K562 (cell line): Measurements from ENCODE around the gene FGF22.

ENCODE experiments used
- EZH2 ChIP-seq: IDR thresholded peaks from 2 replicates; pipeline ENCODE4 v1.6.1; 2012; ENCODE audit warnings: low read depth, mild to moderate bottlenecking, inconsistent platforms, low read length, borderline replicate concordance
- FOS ChIP-seq: IDR thresholded peaks from 3 replicates; pipeline ENCODE4 v1.6.1; 2011; ENCODE audit not compliant: insufficient read length; ENCODE audit errors: extremely low read depth
- SMAD4 ChIP-seq: fragments of 250-450 bp; sonication (Bioruptor Pico); conservative IDR thresholded peaks from 2 replicates; pipeline ENCODE4 v1.8.0; 2021; ENCODE audit warnings: inconsistent platforms, mild to moderate bottlenecking, moderate library complexity
- TF ChIP-seq, protein P1 (sequence below): fragments of 200-600 bp; sonication (generic); IDR thresholded peaks from one replicate; pipeline ENCODE4 v1.6.1; 2012; ENCODE audit warnings: mild to moderate bottlenecking, low read depth, low read length, inconsistent platforms

DNA sequence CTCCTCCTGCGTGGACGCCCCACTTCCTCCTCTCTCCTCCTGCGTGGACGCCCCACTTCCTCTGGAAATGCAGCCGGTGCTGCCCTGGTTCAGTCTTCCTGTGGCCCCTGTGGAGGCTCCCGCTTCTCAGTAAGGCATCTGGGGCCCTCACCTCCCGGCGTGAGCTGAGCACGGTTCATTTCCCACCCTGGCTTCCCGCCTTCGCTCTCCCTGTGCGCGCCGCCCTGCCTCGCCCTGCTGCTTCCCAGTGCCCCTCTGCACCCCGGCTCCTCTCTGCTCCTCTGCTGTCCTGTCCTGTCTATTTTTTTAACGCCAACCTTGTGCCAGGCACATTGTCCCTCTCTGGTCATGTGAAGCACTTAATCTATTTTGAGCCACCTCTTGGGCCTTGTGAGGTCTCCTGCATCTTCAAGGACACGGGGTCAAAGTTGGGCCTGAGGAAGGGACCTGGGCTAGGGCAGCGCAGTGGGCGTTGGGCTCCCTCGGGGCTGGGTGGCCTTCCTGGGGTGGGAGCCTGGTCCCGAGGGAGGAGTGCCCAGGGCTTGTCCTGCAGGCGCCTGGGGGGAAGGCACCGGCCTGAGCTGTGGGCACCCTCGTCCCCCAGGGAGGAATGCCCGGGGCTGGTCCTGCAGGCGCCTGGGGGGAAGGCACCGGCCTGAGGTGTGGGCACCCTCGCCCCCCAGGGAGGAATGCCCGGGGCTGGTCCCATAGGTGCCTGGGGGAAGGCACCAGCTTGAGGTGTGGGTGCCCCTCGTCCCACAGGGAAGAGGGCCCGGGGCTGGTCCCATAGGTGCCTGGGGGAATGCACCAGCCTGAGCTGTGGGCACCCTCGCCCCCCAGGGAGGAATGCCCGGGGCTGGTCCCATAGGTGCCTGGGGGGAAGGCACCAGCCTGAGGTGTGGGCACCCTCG is 37.0 kb upstream of the FGF22 start:
- TF ChIP-seq SMAD4 (CRISPR knock-in tag), result no peak
- TF ChIP-seq, protein P1, sequence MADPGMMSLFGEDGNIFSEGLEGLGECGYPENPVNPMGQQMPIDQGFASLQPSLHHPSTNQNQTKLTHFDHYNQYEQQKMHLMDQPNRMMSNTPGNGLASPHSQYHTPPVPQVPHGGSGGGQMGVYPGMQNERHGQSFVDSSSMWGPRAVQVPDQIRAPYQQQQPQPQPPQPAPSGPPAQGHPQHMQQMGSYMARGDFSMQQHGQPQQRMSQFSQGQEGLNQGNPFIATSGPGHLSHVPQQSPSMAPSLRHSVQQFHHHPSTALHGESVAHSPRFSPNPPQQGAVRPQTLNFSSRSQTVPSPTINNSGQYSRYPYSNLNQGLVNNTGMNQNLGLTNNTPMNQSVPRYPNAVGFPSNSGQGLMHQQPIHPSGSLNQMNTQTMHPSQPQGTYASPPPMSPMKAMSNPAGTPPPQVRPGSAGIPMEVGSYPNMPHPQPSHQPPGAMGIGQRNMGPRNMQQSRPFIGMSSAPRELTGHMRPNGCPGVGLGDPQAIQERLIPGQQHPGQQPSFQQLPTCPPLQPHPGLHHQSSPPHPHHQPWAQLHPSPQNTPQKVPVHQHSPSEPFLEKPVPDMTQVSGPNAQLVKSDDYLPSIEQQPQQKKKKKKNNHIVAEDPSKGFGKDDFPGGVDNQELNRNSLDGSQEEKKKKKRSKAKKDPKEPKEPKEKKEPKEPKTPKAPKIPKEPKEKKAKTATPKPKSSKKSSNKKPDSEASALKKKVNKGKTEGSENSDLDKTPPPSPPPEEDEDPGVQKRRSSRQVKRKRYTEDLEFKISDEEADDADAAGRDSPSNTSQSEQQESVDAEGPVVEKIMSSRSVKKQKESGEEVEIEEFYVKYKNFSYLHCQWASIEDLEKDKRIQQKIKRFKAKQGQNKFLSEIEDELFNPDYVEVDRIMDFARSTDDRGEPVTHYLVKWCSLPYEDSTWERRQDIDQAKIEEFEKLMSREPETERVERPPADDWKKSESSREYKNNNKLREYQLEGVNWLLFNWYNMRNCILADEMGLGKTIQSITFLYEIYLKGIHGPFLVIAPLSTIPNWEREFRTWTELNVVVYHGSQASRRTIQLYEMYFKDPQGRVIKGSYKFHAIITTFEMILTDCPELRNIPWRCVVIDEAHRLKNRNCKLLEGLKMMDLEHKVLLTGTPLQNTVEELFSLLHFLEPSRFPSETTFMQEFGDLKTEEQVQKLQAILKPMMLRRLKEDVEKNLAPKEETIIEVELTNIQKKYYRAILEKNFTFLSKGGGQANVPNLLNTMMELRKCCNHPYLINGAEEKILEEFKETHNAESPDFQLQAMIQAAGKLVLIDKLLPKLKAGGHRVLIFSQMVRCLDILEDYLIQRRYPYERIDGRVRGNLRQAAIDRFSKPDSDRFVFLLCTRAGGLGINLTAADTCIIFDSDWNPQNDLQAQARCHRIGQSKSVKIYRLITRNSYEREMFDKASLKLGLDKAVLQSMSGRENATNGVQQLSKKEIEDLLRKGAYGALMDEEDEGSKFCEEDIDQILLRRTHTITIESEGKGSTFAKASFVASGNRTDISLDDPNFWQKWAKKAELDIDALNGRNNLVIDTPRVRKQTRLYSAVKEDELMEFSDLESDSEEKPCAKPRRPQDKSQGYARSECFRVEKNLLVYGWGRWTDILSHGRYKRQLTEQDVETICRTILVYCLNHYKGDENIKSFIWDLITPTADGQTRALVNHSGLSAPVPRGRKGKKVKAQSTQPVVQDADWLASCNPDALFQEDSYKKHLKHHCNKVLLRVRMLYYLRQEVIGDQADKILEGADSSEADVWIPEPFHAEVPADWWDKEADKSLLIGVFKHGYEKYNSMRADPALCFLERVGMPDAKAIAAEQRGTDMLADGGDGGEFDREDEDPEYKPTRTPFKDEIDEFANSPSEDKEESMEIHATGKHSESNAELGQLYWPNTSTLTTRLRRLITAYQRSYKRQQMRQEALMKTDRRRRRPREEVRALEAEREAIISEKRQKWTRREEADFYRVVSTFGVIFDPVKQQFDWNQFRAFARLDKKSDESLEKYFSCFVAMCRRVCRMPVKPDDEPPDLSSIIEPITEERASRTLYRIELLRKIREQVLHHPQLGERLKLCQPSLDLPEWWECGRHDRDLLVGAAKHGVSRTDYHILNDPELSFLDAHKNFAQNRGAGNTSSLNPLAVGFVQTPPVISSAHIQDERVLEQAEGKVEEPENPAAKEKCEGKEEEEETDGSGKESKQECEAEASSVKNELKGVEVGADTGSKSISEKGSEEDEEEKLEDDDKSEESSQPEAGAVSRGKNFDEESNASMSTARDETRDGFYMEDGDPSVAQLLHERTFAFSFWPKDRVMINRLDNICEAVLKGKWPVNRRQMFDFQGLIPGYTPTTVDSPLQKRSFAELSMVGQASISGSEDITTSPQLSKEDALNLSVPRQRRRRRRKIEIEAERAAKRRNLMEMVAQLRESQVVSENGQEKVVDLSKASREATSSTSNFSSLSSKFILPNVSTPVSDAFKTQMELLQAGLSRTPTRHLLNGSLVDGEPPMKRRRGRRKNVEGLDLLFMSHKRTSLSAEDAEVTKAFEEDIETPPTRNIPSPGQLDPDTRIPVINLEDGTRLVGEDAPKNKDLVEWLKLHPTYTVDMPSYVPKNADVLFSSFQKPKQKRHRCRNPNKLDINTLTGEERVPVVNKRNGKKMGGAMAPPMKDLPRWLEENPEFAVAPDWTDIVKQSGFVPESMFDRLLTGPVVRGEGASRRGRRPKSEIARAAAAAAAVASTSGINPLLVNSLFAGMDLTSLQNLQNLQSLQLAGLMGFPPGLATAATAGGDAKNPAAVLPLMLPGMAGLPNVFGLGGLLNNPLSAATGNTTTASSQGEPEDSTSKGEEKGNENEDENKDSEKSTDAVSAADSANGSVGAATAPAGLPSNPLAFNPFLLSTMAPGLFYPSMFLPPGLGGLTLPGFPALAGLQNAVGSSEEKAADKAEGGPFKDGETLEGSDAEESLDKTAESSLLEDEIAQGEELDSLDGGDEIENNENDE, result no peak
- no peak for TF ChIP-seq EZH2
- no peak for TF ChIP-seq FOS
